Measurements from ENCODE around the gene SLIT1.

SLIT1 gene

DNA sequence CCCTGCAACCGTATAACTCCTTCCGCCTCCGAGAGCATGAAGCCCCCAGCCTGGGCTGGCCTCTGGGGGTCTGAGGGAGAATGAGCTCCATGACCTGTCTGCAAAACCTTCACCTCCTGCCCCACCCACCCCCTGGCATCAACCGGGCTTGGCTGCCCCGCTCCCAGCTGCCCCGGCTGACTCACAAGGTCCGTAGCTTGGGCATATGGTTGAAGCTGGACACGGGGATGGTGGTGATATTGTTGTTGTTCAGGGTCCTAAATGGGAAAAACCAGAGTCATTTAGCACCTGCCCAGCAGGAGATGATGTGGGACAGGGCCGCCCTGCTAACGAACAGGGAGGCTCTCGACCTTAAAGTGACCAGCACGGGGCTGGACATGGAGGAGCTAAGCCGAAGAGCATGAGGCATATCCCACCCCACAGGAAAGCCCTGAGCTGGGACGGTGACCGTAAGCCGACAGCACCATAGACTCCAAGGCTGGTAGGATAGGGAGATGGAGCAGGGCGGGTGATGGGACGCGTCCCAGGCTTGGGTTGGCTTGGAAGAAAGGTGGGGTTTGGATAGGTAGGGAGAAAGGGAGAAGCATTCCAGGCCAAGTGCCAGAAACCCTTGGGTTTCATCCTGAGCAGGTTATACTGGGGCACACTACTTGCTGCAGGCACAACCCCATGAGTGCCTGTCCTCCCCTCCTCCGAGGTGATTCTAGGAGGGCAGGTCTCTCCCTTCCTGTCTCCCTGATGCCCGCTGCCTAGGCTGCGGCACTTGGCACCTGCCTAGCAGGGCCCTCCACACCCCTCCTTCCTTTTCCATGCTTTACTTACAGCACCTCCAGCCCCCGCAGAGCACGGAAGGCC is 121.5 kb downstream of the SLIT1 start:
- no peak for DNase-seq (ENCODE audit: low read depth in 2 of 2)

DNA sequence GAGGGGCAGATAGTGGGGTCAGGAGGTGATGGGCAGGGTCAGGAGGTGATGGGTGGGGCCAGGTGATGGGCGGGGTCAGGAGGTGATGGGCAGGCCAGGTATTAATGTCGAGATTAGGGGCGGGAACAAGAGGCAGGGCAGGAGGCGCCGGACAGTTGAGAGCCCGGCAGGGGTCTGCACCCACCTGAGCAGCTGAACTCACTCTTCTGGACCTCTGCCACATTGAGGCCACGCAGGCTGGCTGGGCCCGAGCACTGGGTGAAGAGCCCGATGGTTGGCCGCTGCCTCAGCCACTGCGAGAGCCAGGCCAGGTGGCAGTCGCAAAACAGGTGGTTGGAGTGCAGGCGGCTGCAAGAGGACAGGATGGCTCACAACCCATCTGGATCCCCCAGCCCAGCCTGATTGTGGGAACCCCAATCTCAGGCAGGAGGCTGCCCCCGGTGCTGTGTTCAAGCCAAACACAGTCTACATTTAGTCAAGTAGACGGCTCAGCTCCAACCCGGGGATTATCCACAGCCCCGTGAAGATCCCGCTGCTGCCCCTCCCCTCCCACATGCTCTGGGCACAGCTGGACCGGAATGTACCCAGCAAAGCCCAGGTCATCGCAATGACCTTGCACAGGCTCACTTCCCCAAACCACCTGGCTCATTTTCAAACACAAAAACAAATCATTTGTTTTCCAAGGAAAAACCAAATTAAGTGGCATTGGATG is 122.3 kb downstream of the SLIT1 start:
- DNase-seq (ENCODE audit: low read depth in 2 of 2): no peak

DNA sequence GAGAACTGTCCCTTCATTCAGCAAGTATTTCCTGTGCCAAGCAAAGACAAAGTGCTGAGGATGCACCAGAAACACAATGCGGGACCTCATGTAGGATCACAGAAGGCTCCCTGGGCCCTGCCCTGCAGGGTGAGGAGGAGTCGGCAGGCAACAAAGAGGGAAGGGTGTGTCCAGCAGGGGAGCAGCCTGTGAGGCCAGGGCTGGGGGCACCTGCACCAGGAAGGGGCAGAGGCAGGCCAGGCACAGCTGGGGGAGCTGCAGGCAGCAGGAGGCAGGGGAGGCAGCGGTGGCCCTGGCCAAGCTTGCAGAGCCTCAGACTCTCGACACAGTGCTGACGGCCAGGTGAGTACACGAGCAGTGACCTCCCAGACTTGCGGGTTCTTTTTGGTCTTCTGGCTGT is 123.3 kb downstream of the SLIT1 start:
- DNase-seq (ENCODE audit: low read depth in 2 of 2): no peak

DNA sequence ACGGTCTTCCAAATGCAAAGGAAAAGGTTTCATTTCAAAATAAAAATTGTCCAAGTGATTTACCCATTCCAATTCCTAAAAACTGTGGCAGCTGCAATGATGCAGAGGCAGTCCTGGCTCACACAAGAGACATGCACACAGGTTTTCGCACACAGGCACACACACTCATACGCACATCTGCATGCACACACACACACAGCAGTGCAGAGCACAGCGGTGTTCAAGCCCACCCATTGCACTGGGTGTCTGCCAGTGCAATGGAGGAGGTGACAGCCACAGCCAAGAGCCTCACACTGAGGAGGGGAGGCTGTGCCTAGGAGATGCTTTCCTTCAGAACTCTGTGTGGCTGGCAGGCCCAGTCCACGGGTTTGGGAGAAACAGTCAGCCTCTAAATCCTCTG is 123.7 kb downstream of the SLIT1 start:
- no peak for DNase-seq (ENCODE audit: low read depth in 2 of 2)

DNA sequence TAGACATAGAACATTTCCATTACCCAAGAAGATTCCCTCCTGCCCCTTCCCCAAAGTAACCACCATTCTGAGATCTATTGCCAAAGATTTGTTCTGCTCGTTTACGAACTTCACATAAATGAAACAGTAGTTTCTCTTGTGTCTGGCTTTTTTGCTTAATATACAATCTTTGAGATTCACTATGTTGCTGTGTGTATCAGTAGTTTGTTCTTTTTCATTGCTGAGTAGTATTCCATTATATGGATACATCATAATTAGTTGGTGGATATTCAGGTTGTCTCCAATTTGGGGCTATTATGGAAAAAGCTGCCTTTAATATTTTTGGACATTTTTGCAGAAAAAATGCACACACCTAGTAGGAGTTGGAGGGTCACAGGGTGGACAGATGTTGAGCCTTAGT is 124.3 kb downstream of the SLIT1 start:
- DNase-seq (ENCODE audit: low read depth in 2 of 2): no peak

DNA sequence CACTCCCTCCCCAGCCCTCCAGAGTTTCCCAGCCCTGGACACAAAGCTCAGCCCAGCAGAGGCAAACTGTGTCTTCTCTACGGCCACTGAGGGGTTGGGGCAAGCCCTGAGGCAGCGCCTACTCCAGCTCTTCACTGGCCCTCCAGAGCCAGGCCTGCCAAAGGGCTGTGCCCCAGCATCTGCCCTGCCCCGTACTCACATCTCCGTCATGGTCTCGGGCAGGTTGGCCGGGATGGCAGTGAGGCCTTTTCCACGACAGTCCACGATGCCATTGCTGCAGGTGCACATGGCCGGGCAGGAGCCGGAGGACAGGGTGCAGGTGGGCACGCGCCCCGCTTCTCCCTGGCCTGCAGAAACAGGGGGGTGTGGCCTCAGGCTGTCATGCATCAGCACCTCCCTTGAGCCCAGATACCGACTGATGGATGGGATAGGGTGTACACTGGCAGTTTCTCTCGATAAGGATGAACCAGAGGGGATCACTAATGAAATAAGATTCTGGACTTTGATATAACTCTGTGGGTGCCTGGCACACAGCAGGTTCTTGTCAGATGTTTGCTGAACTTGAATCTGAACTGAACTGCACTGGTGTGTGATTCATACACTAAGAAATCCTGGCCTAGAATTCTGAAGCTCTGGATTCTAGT is 125.2 kb downstream of the SLIT1 start:
- no peak for DNase-seq (ENCODE audit: low read depth in 2 of 2)

DNA sequence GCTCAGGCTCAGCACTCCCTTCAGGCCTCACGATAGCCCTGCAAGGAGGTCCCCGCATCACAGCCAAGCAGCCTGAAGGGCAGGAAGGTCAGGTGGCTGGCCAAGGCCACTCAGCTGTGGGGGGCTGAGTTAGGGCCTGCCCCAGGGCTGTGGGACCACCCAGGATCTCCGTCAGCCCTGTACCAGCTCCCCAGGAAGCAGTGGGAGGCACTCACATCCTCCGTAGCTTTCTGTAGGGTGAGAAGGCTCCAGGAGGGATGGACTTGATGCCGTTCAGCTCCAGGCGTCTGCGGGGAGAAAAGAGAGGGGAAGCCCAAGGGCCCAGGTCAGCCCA is 125.9 kb downstream of the SLIT1 start:
- no peak for DNase-seq (ENCODE audit: low read depth in 2 of 2)

DNA sequence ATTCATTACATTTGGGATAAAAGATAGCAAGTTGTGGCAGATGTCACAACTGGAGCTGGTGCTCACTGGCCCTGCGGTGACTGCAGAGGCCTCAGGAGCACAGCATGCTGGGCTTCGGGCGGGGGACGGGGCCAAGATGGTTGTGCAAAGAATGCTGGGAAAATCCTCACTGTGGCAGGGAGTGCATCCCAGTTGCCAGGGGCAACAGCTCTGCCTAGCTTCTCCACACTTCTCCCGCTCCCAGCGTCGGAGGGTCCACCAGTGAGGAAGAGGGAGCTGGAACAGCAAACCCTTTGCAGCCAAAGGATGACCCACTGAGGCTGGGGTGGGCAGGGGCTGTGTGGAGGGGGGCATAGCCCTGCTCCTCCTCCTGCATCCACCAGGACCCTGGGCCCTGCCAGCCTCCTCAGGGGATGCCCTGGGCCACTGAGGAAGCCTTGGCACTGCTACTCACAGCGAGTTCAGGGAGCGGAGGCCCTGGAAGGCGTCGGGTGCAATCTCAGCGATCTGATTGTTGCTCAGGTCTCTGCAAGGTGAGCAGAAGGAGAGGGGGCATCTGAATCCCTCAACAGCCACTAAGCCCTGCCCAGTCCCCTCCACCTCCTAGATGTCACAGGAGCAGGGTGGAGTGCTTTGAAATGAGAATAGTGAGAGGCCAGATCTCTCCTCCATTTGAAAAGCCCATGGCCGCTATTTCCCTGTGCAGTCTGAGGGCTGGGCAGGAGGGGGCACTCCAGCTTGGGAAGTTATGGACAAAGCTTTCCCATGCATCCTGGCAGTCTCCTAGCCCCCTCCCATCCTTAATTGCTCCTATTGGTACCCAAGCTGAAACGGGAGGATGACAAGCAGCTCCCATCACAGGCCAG is 126.5 kb downstream of the SLIT1 start:
- no peak for DNase-seq (ENCODE audit: low read depth in 2 of 2)

DNA sequence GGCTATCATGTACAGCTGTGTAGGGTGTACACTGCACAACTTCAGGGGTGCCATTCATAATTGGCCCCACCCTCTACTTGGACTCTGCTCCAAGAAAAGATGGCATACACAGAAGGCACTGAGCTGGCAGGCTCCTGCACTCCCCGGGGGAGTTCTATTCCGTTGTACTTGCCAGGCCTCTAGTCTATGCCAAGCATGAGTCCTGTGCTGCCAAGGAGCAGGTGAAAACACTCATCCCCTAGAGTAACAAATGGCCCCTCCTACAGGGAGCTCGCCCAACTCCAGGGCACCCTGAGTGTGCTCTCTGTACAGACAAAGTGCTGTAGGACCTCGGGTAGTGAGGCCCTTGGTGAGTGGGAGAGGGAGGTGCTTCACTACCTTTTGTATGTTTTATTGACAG is 127.2 kb downstream of the SLIT1 start:
- DNase-seq (ENCODE audit: low read depth in 2 of 2): no peak

DNA sequence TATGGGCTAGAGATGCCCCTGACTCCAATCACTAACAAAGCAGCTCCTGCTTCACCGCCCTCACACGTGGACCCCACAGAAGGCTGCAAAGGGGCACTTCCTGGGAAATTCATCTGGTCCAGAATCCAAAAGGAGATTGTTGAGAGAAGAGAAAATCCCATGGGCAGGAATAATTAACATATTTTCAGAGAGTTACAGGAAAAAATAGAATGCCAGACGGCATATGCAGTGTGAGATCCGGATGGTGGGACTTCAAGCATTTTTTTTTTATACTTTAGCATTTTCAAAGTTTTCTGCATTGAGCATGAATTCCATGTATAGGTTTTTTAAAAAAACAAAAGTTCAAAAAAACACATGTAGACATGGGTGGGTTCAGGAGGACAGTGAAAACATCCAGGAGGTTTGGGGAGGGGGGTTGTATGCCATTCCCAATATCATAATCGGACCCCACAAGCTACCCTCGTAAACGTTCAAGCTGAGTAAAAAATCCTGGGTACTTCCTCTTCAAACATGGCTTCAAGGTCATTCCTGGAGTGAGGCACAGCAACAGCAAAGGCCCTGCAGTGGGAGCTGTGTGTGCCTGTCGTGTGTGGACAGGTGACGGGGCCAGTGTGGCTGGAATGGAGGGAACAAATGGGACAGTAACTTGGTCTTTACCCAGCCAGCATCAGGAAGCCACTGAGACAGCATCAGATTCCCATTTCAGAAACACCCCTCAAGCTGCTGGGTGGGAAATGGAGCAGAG is 128.1 kb downstream of the SLIT1 start:
- DNase-seq (ENCODE audit: low read depth in 2 of 2): no peak

DNA sequence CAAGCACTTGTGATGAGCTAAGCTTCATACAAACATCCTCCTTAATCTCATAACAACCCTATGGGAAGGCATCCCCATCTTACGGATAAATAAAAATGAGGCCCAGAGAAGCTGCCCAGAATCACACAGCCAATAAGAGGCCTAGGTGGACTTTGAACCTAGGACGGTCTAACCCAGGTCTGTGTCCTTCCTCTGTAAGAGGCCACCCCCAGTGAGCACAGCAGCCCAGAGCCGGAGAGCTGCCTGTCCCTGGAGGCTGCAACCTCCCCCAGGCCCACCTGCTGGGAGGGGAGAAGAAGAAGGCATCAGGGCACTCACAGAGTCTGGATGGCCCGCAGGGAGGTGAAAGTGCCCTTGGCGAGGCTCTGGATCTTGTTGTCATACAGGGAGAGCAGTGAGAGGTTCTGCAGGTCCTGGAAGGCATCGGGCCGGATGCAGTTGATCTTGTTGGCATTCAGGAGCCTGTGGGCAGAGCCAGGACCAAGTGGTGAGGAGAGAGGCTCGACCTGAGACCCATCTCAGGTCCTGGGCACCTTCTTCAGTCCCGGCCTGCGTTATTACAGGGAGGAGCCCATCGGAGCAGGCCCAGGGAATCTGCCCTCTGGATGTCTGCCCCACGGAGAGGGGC is 129.6 kb downstream of the SLIT1 start:
- DNase-seq (ENCODE audit: low read depth in 2 of 2): no peak

DNA sequence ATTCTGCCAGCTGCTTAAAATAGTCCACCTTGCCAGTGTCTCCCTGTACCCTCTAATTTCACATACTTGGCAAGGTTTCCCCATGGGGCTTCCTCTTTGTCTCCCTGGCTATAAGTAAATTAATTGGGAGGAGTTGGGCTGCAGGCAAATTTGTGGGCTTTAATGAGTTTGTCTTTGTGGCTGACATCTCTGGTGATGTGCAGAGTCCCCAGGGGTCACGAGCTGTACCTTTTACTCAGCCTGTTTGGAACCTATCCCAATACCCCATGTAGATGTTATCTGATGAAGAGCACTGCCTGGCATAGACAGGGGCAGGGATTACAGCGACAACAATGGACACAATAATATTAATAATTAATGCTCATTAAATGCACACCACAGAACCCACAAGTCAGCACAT is 132.5 kb downstream of the SLIT1 start:
- no peak for DNase-seq (ENCODE audit: low read depth in 2 of 2)

DNA sequence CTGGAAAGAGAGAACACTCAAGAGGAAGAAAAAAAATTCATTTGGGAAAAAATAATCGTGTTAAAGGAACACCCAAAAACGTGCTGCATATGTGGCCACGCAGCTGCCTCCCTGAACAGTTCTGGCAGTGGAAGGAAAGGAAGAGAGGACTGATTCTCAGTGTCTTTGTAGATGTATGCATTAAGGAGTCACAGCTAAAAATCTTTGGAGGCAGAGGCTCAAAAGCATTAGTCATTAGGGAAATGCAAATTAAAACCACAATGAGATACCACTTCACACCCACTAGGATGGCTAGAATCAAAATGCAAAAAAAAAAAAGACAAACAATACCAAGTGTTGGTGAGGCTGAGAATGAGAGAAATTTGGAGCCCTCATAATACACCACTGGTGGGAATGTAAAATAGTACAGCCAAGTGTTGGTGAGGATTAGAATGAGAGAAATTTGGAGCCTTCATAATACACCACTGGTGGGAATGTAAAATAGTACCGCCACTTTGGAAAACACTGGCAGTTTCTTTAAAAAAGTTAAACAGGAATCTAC is 134.7 kb downstream of the SLIT1 start:
- DNase-seq (ENCODE audit: low read depth in 2 of 2): no peak

DNA sequence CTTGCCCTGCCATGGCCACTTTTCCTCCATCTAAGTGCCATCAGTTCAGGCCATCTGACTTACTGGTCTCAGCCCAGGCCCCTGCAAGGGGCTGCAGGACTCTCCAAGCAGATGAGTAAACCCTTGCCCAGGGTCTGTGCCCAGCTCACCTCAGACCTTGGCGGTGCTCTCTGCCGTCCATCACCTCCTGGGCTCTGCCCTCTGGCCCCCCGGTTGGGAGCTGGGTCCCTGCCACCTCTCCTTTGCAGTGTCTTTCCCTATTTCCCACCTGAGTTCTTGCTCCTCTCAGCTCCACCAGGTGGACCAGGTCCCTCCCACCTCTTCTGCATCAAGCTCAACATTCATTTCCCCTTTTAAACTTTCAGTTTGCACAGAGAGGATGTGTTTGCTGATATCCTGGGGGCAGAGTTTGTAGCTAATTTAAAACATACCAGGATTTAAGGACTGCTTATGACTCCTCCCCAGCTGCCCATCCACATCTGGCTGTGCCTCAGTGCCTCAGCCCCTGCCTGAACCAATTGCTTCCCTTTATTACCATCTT is 135.5 kb downstream of the SLIT1 start:
- DNase-seq (ENCODE audit: low read depth in 2 of 2): no peak

DNA sequence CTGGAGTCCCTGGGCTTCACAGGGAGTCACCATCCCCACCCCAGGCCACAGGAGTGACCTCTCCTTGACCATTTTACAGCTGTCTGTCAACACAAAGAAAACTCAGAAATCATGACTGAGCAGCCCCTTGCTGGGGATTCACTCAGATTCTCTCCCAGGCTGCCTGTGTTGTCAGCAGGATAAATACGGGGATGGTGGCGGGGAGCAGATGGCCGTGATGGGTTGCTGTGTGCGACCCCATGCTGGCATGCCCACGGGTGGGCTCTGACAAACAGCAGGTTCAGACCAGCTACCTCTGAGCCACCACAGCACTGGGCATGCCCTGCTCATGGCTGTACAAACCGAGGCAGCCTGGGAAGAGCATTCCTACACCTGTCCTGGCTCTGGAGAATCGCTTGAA is 136.1 kb downstream of the SLIT1 start:
- no peak for DNase-seq (ENCODE audit: low read depth in 2 of 2)

DNA sequence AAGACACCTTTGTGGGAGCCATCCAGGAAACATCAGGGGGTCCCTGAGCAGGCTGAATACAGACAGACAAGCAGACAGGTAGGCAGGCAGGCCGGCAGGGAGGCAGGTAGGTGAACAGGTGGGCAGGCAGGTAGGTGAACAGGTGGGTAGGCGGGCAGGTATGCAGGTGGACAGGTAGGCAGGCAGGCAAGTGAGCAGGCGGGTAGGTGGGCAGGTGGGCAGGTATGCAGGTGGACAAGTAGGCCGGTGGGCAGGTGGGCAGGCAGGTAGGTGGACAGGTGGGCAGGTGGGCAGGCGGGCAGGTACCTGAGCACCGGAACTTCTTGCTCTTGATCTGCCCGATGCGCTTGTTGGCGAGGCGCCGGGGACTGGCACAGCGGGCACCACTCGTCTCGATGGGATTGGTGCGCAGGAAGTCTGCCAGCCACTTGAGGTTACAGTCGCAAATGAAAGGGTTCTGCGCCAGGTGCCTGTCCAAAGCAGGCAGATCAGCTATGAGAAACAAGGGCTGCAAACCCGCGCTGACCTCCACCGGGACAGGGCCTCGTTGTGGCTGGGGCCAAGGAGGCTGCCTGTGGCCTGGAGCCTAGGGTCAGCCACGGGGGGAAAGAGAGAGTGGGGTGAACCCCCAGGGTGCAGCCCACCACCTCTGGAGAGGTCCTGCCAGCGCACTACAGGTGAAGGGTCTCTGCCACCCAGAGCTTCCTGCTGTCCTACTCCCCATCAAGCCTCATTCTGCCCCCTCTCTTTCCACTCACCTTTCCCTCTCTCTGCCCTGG is 136.9 kb downstream of the SLIT1 start:
- DNase-seq (ENCODE audit: low read depth in 2 of 2): no peak

DNA sequence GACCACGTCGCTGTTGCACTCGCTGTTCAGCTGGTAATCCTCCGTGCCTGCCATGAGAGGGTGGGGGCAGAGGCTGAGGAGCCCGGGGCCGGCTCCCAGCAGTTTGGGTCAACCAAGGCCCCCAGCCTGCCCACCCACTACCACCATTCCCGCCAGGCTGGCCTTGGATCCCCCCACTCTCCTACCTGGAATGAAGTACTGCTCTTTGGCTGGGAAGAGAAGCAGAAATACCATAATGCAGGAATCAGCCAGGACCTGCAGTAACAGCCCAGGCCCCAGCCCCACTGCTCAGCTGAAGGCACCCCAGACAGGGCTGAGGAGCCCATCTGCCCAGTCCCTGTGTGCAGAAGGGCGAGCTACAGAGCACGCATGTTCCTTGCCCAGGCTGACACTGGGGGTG is 138.0 kb downstream of the SLIT1 start:
- DNase-seq (ENCODE audit: low read depth in 2 of 2): no peak

DNA sequence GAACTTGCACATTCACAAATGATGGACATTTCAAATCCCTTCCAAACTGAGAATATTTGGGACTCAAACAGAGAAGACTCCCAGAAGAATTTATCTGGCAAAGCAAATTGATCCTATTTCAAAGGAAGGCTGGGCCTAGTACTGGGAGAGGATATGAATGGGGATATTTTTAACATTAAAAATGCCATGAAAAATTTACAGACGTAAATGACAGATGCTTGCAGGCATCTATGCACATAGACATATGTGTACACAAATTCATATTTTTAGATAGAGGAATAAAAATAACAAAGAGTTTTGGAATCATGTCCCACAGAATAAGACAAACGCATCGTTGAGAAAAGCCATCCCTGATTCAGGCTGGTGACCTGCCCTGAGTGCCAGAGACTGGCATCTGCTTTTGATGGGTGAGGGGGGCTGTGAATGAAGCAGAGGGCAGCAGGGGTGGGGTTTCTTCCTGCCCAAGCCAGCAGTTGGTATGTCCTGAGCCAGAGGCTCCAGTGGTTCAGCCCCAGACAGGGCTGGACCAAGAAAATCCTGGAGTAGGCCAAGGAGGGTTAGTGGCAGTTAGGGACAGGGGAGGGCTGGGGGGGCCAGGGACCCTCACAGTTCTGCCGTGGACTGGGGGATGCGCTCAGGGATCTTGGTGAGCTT is 138.5 kb downstream of the SLIT1 start:
- DNase-seq (ENCODE audit: low read depth in 2 of 2): no peak

Measured in stimulated activated CD4-positive, alpha-beta T cell treated with anti-CD3 and anti-CD28 coated beads, Interleukin-1b, Interleukin-23, amount 100 ng/mL, for 4 hours (primary cell).